Measurements from ENCODE around the gene RAB11B.
"Not testable (repeated sequence)": the region's sequence is repeated elsewhere in the genome, so short reads cannot be mapped to it uniquely, and the experiment has no call there.

The RAB11B gene

GRCh38 chr19:8389891-8390616, at the start of gene RAB11B:
TSS of gene RAB11B (plus strand) at chr19:8390360. CDS start at chr19:8390417, 57 bp downstream.
- peak; percentile 97 for DNase-seq

GRCh38 chr19:8341504-8341903, 48.7 kb upstream of the RAB11B start:
- not testable (repeated sequence) for DNase-seq

- DNase-seq: no peak
These were observed 47.9 kb upstream of the RAB11B start for GRCh38 chr19:8342316-8342683.

DNA sequence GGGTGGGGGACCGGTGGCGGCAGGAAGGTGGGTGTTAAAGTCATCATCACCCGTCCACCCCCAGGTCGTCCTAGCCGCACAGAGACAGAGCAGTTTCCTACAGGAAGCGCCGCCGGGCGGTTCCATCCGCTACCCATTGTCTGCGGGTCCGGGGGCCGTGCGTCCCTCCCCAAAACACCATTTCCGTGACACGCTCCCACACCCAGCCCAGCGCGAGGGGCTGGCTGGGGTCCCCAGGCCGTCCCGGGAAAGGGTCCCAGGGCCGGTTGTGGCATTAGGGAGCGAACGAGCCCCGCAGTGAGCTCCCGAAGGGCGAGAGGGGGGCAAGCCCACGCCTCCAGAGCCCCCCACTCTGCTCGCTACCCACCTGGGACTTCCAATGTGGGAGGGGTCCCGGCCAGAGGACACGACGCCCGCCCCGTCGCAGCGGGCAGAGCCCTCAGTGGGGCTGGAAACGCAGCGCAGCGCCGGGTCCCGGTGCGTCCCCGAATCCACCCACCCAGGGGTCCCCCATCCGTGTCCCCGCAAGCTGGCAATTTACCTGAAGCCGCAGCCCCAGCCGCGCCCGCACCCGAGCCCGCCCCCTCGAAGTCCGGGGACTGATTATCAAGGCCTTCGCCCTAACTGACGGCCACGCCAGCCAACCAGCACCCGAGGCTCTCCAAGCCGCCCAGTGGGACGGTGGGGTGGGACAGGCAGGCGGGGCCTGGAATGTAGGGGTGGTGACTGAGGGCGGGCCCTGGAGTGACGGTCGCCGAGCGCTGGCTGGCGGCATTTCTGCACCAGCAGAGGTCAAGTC, 47.3 kb upstream of the RAB11B start, which contains the start of gene KANK3:
Gene KANK3 (minus strand): TSS at position 579 of the 799 bp plus-strand sequence. CDS start 5,434 bp downstream, outside the sequence.
- DNase-seq: peak; percentile 66

GRCh38 chr19:8343483-8343844, 46.7 kb upstream of the RAB11B start:
- no peak for DNase-seq

GRCh38 chr19:8349629-8350372, 40.4 kb upstream of the RAB11B start:
- not testable (repeated sequence) for DNase-seq

- DNase-seq: no peak
These were observed 37.9 kb upstream of the RAB11B start for GRCh38 chr19:8352134-8352827.

GRCh38 chr19:8352845-8353244, 37.3 kb upstream of the RAB11B start:
- not testable (repeated sequence) for DNase-seq

- peak; percentile 62 for DNase-seq
These were observed 34.3 kb upstream of the RAB11B start for GRCh38 chr19:8355631-8356402.

DNA sequence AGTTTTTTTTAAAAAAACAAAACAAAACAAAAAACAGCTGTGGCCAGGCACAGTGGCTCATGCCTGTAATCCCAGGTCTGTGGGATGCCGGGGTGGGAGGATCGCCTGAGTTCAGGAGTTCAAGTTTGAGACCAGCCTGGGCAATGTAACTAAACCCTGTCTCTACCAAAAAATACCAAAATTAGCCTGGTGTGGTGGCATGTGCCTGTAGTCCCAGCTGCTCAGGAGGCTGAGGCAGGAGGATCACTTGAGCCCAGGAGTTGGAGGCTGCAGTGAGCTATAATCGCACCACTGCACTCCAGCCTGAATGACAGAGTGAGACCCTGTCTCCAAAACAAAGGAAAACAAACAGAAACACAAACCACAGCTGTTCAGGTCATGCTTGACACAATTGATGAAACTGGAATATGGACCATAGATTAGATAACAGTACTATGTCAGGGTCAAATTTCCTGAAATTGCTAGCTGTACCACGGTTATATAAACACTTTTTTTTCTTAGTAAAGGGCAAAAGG, 33.1 kb upstream of the RAB11B start:
- DNase-seq: no peak

DNA sequence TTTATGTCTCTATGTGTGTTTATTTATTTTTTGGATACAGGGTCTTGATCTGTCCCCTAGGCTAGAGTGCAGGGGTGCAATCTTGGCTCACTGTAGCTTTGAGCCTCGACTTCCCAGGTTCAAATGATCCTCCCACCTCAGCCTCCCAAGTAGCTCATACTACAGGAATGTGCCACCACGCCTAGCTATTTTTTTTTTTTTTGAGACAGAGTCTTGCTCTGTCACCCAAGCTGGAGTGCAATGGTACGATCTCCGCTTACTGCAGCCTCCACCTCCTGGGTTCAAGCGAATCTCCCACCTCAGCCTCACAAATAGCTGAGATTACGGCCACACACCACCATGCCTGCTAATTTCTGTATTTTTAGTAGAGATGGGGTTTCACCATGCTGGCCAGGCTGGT, 31.2 kb upstream of the RAB11B start:
- no peak for DNase-seq

GRCh38 chr19:8360196-8360595, 30.0 kb upstream of the RAB11B start:
- no peak for DNase-seq

- DNase-seq: peak; percentile 86
These were observed 28.0 kb upstream of the RAB11B start for GRCh38 chr19:8361921-8362793.

DNA sequence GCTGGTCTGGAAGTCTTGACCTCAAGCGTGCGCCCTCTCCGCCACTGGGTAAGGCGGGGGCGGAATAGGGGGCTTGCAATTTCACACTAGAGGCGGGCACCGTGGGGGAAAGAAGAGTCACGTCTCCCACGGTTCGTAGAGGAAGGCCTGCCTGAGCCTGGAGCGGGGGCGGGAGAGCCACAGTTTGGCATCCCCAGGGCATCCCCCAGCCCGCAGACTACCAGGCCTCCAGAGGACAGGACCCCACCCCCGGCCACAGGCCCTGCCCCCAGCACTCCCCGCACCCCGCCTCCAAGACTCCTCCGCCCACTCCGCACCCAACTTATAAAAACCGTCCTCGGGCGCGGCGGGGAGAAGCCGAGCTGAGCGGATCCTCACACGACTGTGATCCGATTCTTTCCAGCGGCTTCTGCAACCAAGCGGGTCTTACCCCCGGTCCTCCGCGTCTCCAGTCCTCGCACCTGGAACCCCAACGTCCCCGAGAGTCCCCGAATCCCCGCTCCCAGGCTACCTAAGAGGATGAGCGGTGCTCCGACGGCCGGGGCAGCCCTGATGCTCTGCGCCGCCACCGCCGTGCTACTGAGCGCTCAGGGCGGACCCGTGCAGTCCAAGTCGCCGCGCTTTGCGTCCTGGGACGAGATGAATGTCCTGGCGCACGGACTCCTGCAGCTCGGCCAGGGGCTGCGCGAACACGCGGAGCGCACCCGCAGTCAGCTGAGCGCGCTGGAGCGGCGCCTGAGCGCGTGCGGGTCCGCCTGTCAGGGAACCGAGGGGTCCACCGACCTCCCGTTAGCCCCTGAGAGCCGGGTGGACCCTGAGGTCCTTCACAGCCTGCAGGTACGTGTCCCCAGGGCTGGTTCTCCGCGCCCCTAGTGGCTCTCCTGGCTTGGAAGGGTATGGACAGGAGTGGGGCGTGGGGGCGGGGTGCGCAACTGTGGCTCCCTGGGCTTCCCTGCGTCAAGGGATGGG, 26.1 kb upstream of the RAB11B start, which contains the start of gene ANGPTL4:
Gene ANGPTL4 (plus strand): TSS at position 353 of the 969 bp plus-strand sequence. CDS start 167 bp downstream, at position 520.
- DNase-seq: peak; percentile 76

DNA sequence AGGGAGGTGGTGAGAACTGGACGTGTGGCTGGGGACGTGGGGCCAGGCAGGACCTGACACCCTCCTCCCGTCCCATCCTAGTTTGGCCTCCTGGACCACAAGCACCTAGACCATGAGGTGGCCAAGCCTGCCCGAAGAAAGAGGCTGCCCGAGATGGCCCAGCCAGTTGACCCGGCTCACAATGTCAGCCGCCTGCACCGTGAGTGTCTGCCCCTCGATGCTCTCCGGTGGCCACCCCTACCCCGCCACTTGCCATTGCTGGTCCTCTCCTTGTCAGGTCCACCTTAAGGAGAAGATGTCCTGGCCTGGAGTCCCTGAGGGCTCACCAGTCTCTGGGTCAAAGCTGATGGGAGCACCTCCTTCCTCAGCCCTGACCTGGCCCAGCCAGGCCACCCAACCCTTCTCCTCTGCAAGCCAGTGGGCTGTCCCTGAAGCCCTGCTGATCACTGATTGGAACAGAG, 24.0 kb upstream of the RAB11B start:
- DNase-seq: no peak

GRCh38 chr19:8366961-8367326, 23.2 kb upstream of the RAB11B start:
- no peak for DNase-seq

GRCh38 chr19:8367327-8368001, 22.7 kb upstream of the RAB11B start:
- DNase-seq: peak; percentile 75

DNA sequence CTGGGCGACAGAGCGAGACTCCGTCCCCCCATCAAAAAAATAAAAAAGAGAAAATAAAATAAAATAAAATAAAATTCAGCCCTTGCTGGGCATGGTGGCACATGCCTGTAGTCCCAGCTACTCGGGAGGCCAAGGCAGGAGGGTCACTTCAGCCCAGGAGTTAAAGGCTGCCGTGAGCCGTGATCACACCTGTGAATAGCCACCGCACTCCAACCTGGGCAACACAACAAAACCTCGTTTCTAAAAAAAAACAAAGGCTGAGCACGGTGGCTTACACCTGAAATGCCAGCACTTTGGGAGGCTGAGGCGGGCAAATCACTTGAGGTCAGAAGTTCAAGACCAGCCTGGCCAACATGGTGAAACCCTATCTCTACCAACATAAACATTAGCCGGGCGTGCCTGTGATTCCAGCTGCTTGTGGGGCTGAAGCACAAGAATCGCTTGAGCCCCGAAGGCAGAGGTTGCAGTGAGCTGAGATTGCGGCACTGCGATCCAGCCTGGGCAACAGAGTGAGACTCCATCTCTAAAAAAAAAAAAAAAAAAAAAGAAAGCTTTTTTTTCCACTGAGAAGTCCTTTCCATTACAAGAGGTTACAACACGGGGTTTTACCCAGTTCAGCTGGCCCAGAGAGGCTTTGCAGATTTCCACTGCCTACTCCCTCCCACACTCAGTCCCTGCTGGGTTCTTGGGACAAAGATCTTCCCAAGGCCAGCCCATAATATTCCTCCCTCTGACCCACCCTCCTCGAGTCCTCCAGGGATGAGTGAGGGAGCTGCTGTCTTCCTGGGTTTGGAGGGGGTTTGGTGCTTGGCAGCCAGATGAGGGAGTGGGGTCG, 19.8 kb upstream of the RAB11B start:
- DNase-seq: no peak
